ENCODE data around the gene GRAMD1C. TPM values are rescaled to one million over a fixed set of nuclear protein-coding genes. Genes with fewer than 3 reads are reported as not detected.

Gene GRAMD1C
- under 1 TPM; 0.45 to 0.93 (median 0.71) TPM for polyA plus RNA-seq

- H3K9me3 Mint-ChIP-seq: no peaks in the 10 kb centered on the region
- peak; percentile 80 to 84 (median 84) for DNase-seq
- peaks cover 11 to 14% of the 10 kb centered on the region in 2 donors for H3K4me1 Mint-ChIP-seq
- H3K36me3 Mint-ChIP-seq: no peaks in the 10 kb centered on the region
- H3K27ac Mint-ChIP-seq: peak within 1 kb of the TSS in 3 of 6 donors; percentile 28 to 61 (median 41)
- peak within 1 kb of the TSS; percentile 79 to 88 (median 85) for H3K4me3 Mint-ChIP-seq
- H3K27me3 Mint-ChIP-seq (ENCODE audit: low read depth in 3 of 3): peaks cover 0 to 3% (median 1%) of the 10 kb centered on the region in 3 donors
Measured at GRCh38 chr3:113838631-113839209, at the start of gene GRAMD1C. Gene GRAMD1C, plus strand, starts transcription at chr3:113838788. Its CDS starts 122 bp downstream, at chr3:113838910.

DNA sequence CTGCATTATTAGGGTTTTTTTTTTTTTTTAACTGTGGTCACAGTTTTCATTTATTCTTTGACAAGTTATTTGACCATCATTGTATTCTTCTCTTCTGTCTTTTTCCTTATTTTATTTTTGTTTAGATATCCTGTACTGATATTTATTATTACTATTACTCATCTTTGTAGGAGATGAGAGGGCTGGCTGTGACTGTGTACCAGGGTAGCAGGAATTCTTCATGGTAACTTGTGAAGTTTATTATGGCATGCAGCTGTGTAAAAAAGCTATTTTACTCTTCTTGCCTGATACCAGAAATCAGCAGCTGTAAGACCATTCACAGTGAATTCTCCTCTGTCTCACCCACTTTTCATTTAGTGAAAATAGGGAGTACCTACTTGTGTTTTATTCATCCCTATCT is 47.2 kb upstream of the GRAMD1C start:
- H3K4me1 Mint-ChIP-seq: no peaks in the 10 kb centered on the region
- no peak overlapping the region for H3K27ac Mint-ChIP-seq
- no peak for DNase-seq
- peaks cover 11 to 22% (median 12%) of the 10 kb centered on the region in 3 donors for H3K36me3 Mint-ChIP-seq
- H3K9me3 Mint-ChIP-seq: no peaks in the 10 kb centered on the region
- no peak overlapping the region for H3K4me3 Mint-ChIP-seq
- H3K27me3 Mint-ChIP-seq (ENCODE audit: low read depth in 3 of 3): no peaks in the 10 kb centered on the region

DNA sequence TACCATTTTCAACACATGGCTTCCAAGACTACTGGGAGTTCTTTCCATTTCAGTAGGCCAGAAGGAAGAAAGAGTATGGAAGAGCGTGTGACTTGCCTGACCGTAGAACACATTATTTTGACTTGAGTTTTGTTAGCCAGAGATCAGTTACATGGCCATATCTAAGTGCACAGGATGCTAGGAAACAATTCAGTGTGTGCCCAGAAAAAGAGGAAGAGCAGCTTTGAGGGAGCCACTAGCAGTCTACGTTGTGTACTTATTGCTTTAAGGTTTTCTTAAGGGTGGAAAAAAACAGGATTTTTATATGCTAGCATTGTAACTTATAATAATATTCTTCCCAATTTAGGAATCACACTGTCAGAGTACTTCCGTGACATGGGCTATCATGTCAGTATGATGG is 44.1 kb upstream of the GRAMD1C start:
- peaks cover 10 to 26% (median 15%) of the 10 kb centered on the region in 3 donors for H3K36me3 Mint-ChIP-seq

GRCh38 chr3:113795693-113796092 is 42.9 kb upstream of the GRAMD1C start:
- Mint-ChIP-seq H3K9me3 (no peaks in the 10 kb centered on the region), H3K4me3 (no peak overlapping the region), H3K27me3 (ENCODE audit: low read depth in 3 of 3) (no peaks in the 10 kb centered on the region), H3K27ac (no peak overlapping the region), H3K36me3 (peaks cover 13 to 37% (median 20%) of the 10 kb centered on the region in 3 donors), H3K4me1 (no peaks in the 10 kb centered on the region)
- no peak for DNase-seq

More for the DNA sequence above, 44.1 kb upstream of the GRAMD1C start:
- Mint-ChIP-seq H3K9me3 (no peaks in the 10 kb centered on the region), H3K4me3 (no peak overlapping the region), H3K27me3 (ENCODE audit: low read depth in 3 of 3) (no peaks in the 10 kb centered on the region), H3K4me1 (no peaks in the 10 kb centered on the region), H3K27ac (no peak overlapping the region)
- DNase-seq: no peak

- Mint-ChIP-seq H3K36me3 (peaks cover 36 to 48% (median 38%) of the 10 kb centered on the region in 3 donors), H3K4me3 (no peak overlapping the region), H3K4me1 (peaks cover 3 to 5% of the 10 kb centered on the region in 2 donors), H3K9me3 (no peaks in the 10 kb centered on the region), H3K27me3 (ENCODE audit: low read depth in 3 of 3) (no peaks in the 10 kb centered on the region), H3K27ac (peak overlapping the region in 2 of 6 donors; percentile 4 to 47)
- no peak for DNase-seq
Measured at GRCh38 chr3:113802795-113803455, 35.7 kb upstream of the GRAMD1C start.

DNA sequence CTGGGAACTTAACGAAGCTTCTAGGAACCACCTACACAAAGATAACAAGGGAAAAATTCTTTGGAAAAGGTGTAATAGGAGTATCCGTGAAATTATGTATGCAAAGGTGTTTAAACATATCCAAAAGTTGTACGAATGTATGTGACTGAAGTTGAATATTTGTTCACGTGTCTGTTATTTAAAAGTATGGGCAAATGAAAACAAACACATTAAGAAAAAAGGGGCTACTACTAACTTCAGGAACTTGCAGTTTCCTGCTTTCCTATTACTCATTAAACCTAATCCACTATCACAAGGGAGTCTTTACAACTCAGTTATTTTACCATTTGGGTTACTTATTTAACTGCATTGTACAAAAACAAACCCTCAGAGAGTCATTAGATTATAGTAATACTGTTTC is 33.9 kb upstream of the GRAMD1C start:
- H3K27me3 Mint-ChIP-seq (ENCODE audit: low read depth in 3 of 3): no peaks in the 10 kb centered on the region
- H3K27ac Mint-ChIP-seq: no peak overlapping the region
- no peaks in the 10 kb centered on the region for H3K9me3 Mint-ChIP-seq

GRCh38 chr3:113805249-113805648 is 33.3 kb upstream of the GRAMD1C start:
- Mint-ChIP-seq H3K27ac (peak overlapping the region in 1 of 6 donors; percentile 20), H3K4me3 (no peak overlapping the region), H3K4me1 (peaks cover 3 to 5% of the 10 kb centered on the region in 2 donors), H3K27me3 (ENCODE audit: low read depth in 3 of 3) (no peaks in the 10 kb centered on the region), H3K36me3 (peaks cover 34 to 41% (median 39%) of the 10 kb centered on the region in 3 donors), H3K9me3 (no peaks in the 10 kb centered on the region)
- DNase-seq: no peak

More for the DNA sequence above, 33.9 kb upstream of the GRAMD1C start:
- no peak for DNase-seq
- peaks cover 3 to 5% of the 10 kb centered on the region in 2 donors for H3K4me1 Mint-ChIP-seq
- no peak overlapping the region for H3K4me3 Mint-ChIP-seq
- peaks cover 36 to 44% (median 43%) of the 10 kb centered on the region in 3 donors for H3K36me3 Mint-ChIP-seq

DNA sequence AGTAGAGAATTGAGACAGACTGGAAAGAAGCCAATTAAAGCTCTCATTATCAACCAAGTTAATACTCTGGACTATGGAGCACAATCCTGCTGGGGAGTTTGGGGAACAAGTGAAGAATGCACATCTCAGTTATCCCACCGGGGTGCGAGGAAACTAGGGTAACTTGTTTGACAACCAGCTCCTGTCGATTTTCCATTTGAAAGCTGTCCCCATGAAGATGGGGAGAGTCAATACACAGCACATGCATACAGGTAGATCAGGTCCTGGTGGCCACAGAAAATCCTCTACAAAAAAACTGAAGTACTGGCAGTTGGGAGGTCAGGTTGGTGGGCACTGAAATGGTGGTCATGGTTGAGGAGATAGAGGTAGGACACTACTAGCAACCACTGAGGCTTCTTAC is 25.7 kb upstream of the GRAMD1C start:
- H3K4me1 Mint-ChIP-seq: no peaks in the 10 kb centered on the region
- H3K4me3 Mint-ChIP-seq: no peak overlapping the region
- no peaks in the 10 kb centered on the region for H3K27me3 Mint-ChIP-seq (ENCODE audit: low read depth in 3 of 3)
- DNase-seq: no peak
- H3K36me3 Mint-ChIP-seq: peaks cover 14 to 19% (median 17%) of the 10 kb centered on the region in 3 donors
- H3K9me3 Mint-ChIP-seq: no peaks in the 10 kb centered on the region
- H3K27ac Mint-ChIP-seq: peak overlapping the region in 1 of 6 donors; percentile 13

GRCh38 chr3:113819866-113820265 is 18.7 kb upstream of the GRAMD1C start:
- no peak overlapping the region for H3K4me3 Mint-ChIP-seq
- DNase-seq: no peak
- H3K27me3 Mint-ChIP-seq (ENCODE audit: low read depth in 3 of 3): peaks cover under 1 to 2% (median 2%) of the 10 kb centered on the region in 3 donors
- H3K4me1 Mint-ChIP-seq: no peaks in the 10 kb centered on the region
- H3K9me3 Mint-ChIP-seq: no peaks in the 10 kb centered on the region
- H3K27ac Mint-ChIP-seq: no peak overlapping the region
- H3K36me3 Mint-ChIP-seq: no peaks in the 10 kb centered on the region

DNA sequence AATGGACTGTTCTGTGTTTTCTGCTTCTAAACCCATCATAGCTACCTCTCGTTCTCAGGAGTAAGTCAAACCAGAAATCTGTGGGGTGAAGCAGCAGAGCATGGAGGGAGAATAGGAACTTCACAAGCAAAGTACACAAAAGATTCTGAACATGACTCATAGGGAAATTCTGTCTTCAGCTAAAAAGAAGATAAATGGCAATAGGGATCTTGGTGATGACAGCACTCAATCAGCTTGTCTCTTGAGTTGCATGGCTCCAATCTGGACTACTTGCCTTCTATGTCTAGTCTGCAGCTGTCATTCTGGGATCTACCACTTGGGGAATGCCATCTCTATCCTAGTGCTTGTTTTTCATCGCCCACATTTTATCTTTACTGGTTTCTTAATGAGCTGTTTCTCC is 13.5 kb upstream of the GRAMD1C start:
- no peak for DNase-seq
- Mint-ChIP-seq H3K27ac (no peak overlapping the region), H3K36me3 (no peaks in the 10 kb centered on the region), H3K9me3 (peaks cover 0 to 1% (median 0%) of the 10 kb centered on the region in 6 donors), H3K27me3 (ENCODE audit: low read depth in 3 of 3) (peaks cover 2% of the 10 kb centered on the region in 3 donors), H3K4me3 (no peak overlapping the region), H3K4me1 (no peaks in the 10 kb centered on the region)

DNA sequence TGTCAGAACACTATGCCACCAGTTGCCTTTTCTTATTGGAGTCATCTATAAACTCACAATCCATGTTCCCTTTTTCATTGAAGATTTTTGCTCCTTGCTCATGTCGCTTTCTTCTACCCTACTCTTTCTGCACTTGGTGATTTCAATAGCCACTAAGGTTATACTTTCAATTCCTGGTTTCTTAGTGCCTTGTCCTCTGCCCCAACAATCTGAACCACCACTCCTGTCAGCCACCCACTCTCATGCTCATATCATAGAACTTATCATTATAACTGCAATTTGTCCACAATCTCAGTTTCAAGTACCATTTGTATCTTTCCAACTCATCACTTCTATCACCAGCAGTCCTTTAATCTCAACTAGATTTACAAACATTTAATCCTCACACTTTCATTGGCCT is 10.0 kb upstream of the GRAMD1C start:
- Mint-ChIP-seq H3K27me3 (ENCODE audit: low read depth in 3 of 3) (peaks cover 0 to 3% (median 2%) of the 10 kb centered on the region in 3 donors), H3K4me1 (peaks cover 10 to 14% of the 10 kb centered on the region in 2 donors), H3K9me3 (peaks cover 0 to 8% (median 3%) of the 10 kb centered on the region in 6 donors), H3K4me3 (no peak overlapping the region), H3K36me3 (peaks cover 0 to 4% (median 4%) of the 10 kb centered on the region in 3 donors), H3K27ac (no peak overlapping the region)
- DNase-seq: no peak

DNA sequence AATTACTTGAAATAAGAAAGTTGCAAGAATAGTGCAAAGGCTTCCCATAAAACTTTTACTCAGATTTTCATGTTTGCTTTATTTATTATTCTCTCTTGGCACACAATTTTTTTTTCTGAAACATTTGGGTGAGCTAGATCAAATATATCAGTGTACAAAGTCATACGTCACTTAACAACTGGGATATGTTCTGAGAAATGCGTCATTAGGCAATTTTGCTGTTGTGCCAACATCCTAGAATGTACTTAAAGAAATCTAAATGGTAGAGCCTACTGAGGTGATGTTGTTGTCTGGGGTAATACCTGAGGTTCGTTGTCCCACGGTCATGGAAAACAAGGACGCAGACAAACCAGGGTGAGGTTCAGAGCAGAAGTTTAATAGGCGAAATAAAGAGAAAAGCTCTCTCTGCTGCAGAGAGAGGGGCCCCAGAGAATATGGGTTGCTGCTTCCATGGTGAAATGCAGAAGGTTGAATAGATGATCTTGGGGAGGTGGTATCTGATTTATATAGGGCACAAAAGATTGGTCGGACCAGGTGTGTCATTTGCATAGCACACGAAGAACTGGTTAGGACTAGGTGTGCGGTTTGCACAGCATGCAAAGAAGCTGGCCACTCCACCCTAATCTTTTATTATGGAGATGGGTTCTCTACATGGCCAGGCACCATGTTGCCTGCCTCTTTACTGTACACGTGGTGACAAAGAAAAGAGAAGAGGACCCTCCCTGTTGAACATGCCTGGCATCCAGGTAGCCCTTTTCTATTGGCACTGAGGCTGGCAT is 8.8 kb upstream of the GRAMD1C start:
- H3K27ac Mint-ChIP-seq: no peak overlapping the region
- DNase-seq: no peak
- H3K36me3 Mint-ChIP-seq: peaks cover 0 to 4% (median 4%) of the 10 kb centered on the region in 3 donors
- H3K27me3 Mint-ChIP-seq (ENCODE audit: low read depth in 3 of 3): peaks cover 0 to 3% (median 2%) of the 10 kb centered on the region in 3 donors
- peaks cover 0 to 8% (median 3%) of the 10 kb centered on the region in 6 donors for H3K9me3 Mint-ChIP-seq
- H3K4me1 Mint-ChIP-seq: peaks cover 10 to 14% of the 10 kb centered on the region in 2 donors
- no peak overlapping the region for H3K4me3 Mint-ChIP-seq

GRCh38 chr3:113831103-113831355 is 7.6 kb upstream of the GRAMD1C start:
- peaks cover 0 to 3% (median 0%) of the 10 kb centered on the region in 3 donors for H3K27me3 Mint-ChIP-seq (ENCODE audit: low read depth in 3 of 3)
- H3K9me3 Mint-ChIP-seq: peaks cover 0 to 8% (median 3%) of the 10 kb centered on the region in 6 donors
- H3K27ac Mint-ChIP-seq: peak overlapping the region in 3 of 6 donors; percentile 63 to 81 (median 68)
- H3K36me3 Mint-ChIP-seq: peaks cover 0 to 4% (median 4%) of the 10 kb centered on the region in 3 donors
- H3K4me3 Mint-ChIP-seq: peak overlapping the region in 1 of 5 donors; percentile 37
- DNase-seq: no peak
- H3K4me1 Mint-ChIP-seq: peaks cover 10 to 14% of the 10 kb centered on the region in 2 donors

Measured in immature natural killer cell (primary cell).